Measurements from ENCODE around the gene ORMDL2.
"Not testable (repeated sequence)": the region's sequence is repeated elsewhere in the genome, so short reads cannot be mapped to it uniquely, and the experiment has no call there.

Gene ORMDL2

GRCh38 chr12:55852740-55853139 is 34.9 kb downstream of the ORMDL2 start:
- no peak for DNase-seq (ENCODE audit: extremely low read depth, low read depth)
- TF ChIP-seq CTCF (IDR thresholded peaks at IDR 0.05; ENCODE audit: low read depth, low read length): no peak

GRCh38 chr12:55861396-55861795 is 43.6 kb downstream of the ORMDL2 start:
- no peak for DNase-seq (ENCODE audit: extremely low read depth, low read depth)
- TF ChIP-seq CTCF (IDR thresholded peaks at IDR 0.05; ENCODE audit: low read depth, low read length): no peak

- no peak for TF ChIP-seq CTCF (IDR thresholded peaks at IDR 0.05; ENCODE audit: low read depth, low read length)
- DNase-seq (ENCODE audit: extremely low read depth, low read depth): no peak
These were observed 44.0 kb downstream of the ORMDL2 start for GRCh38 chr12:55861871-55862270.

- TF ChIP-seq CTCF (IDR thresholded peaks at IDR 0.05; ENCODE audit: low read depth, low read length): no peak
- DNase-seq (ENCODE audit: extremely low read depth, low read depth): no peak
These were observed 44.4 kb downstream of the ORMDL2 start for GRCh38 chr12:55862286-55862685.

GRCh38 chr12:55862931-55863330 is 45.1 kb downstream of the ORMDL2 start:
- not testable (repeated sequence) for DNase-seq (ENCODE audit: extremely low read depth, low read depth)

GRCh38 chr12:55865327-55865726 is 47.5 kb downstream of the ORMDL2 start:
- TF ChIP-seq CTCF (IDR thresholded peaks at IDR 0.05; ENCODE audit: low read depth, low read length): no peak
- DNase-seq (ENCODE audit: extremely low read depth, low read depth): no peak

GRCh38 chr12:55866454-55867004 is 48.7 kb downstream of the ORMDL2 start:
- DNase-seq (ENCODE audit: extremely low read depth, low read depth): not testable (repeated sequence)
